SU-DHL-6 (cell line): ENCODE measurements around the gene AURKB.

Source experiments
- EZH2phosphoT487 ChIP-seq: fragments of 200-600 bp; sonication (generic), shearing (Covaris generic); conservative IDR thresholded peaks from 2 replicates; pipeline ENCODE4 v1.6.1; 2018; ENCODE audit warnings: mild to moderate bottlenecking, antibody characterized with exemption, low read length, moderate library complexity, mixed read lengths
- TF ChIP-seq, protein P1 (sequence below): fragments of 200-600 bp; sonication (generic); IDR thresholded peaks from one replicate; pipeline ENCODE4 v1.5.1; 2017; ENCODE audit warnings: antibody characterized with exemption, mild to moderate bottlenecking, low read length, moderate library complexity; ENCODE audit not compliant: insufficient read depth, poor library complexity, severe bottlenecking

DNA sequence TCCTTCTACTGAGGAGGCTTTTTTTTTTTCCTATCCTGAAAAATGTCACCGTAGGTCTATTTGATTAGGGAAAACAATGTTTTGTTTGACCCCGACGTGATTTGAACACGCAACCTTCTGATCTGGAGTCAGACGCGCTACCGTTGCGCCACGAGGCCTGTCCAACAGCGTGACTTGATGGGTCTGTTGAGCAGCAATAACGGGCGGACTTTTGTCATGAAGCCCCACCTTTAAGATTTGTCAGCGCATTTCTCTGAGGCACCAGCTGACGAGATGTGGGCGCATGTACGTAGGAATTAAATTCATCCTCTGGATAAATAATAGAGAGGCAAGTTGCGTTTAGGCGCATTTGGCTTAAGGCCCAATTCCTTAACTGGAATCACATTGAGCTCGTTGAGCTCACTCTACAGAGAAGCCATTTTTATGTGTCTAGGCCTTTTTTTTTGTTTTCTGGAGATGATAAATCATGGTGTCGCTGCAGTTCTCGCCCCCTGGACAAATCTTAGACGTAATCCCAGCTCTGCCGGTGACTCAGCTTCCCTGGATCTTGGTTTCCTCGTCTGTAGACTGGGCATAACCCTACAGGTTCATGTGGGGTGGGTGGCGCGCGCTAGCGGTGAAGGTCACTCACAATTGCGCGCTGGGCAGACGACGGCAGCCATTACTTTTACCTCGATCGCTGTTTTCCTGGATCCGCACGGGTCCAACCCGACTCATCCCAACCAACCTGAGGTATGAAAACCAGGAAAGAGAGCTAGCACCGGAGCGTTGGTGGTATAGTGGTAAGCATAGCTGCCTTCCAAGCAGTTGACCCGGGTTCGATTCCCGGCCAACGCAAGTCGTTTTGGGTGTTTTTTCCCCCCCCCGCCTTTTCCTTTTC, 10.6 kb upstream of the AURKB start:
- TF ChIP-seq, protein P1, sequence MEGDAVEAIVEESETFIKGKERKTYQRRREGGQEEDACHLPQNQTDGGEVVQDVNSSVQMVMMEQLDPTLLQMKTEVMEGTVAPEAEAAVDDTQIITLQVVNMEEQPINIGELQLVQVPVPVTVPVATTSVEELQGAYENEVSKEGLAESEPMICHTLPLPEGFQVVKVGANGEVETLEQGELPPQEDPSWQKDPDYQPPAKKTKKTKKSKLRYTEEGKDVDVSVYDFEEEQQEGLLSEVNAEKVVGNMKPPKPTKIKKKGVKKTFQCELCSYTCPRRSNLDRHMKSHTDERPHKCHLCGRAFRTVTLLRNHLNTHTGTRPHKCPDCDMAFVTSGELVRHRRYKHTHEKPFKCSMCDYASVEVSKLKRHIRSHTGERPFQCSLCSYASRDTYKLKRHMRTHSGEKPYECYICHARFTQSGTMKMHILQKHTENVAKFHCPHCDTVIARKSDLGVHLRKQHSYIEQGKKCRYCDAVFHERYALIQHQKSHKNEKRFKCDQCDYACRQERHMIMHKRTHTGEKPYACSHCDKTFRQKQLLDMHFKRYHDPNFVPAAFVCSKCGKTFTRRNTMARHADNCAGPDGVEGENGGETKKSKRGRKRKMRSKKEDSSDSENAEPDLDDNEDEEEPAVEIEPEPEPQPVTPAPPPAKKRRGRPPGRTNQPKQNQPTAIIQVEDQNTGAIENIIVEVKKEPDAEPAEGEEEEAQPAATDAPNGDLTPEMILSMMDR = no peak
- TF ChIP-seq EZH2phosphoT487 = no peak
